Stimulated activated CD8-positive, alpha-beta memory T cell treated with anti-CD3 and anti-CD28 coated beads, Interleukin-4, amount 100 ng/mL, for 48 hours (primary cell): Measurements from ENCODE around the gene MYO18A.
"Not testable (repeated sequence)": the region's sequence is repeated elsewhere in the genome, so short reads cannot be mapped to it uniquely, and the experiment has no call there.

Experiments used
- DNase-seq: peaks from one replicate; pipeline ENCODE4 v3.0.0-alpha.2; 2020

Gene MYO18A

DNA sequence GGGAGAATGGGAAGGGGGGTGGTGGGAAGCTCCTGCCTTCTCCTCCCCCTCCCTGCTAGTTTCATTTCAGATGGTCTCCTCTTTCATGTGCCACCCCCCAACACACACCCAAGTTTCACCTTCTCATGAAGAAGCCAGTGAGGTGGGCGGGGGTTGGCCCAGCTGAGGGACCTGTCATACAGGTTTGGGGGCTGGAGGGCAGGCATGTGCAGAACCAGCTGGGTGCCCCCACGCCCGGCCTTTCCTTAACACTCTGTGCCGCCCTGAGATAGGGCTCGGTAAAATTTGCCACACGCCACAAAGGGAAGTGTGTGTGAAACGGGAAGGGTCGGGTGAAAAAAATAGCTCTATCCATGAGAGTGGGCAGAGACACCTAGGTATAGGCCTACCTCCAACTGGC is 79.9 kb downstream of the MYO18A start:
- DNase-seq, result no peak

DNA sequence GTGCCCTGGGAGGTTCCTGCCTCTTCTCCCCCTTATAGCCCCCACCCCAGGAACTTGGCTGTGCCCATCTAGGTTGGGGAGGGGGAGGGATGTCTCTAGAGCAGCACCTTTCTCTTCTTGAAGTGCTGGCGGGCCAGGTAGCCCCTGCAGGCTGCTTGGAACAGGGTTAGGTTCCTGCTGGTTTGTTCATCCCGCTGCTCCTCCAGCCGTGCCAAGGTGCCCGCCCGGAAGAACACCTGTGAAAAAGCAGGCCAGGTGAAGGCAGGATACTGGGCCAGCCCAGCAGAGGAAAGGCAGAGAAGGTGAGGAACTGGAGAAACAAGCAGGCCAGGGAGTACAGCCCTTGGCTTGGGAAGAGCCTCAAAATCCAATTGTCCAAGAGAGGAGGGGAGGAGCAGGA is 80.7 kb downstream of the MYO18A start:
- no peak for DNase-seq

DNA sequence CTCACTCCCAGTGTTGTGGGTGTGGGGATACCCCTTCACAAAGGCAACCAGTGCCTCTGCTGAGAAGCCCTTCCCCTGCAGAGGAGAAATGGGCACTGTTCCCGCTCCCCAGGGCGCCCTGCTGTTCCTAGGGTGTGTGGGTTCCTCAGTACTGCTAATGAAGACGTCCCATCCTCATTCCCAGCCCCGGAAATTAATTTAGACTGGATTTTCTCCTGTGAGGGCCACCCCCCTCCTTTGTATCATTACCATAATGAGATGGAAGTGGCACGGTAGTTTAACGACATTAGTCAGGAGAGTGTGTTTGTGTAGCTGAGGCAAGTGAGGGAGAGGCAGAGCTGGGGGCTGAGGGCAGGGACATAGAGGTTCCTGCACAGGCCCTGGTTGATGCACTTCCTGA is 84.1 kb downstream of the MYO18A start:
- DNase-seq, result no peak

DNA sequence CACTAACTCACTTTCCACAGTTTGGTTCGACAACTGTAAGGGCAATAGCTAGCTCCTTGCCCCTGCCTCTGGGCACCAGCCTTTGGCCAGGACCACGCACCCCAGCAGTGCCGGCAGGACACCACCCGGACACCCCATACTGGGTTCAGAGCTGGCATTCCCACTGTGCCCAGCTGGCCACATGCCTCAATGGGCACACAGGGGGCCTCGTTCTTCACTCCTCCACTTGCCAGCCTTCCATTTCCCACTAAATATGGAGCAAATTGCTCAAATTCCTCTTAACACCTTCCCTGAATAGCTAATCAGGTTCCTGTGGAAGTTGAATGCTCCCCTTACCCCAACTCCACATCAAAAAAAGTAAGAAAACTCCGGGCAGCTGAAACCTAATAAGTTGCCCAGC is 84.8 kb downstream of the MYO18A start:
- DNase-seq, result no peak

DNA sequence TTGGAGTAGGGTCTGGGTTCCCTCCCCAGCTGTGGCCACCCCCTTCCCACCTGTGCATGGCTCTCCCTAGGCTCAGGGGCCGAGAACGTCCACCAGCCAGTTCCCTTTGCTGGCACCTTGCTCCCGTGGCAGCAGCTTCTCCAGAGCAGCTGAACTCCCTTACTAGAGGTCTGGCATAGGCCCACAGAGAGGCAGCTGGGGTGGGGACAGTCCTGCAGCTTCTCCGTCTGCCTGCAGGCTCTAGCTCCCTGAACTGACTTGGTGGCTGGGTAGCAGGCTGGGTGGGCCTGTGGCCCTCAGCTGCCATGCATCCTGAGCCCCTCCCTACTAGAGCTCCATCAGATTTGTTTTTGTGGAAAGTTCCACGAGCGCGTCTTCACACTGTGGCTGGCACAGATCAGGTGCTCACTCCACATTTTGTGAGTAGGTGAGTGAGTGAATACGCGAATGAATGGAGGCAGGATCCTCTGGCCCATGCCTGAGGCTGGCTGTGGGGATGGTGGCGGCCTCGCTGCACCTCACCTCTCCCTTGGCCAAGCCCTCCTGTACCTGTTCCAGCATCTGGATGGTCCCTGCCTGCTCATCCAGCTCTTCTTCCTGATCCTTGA is 86.0 kb downstream of the MYO18A start:
- DNase-seq, result no peak

DNA sequence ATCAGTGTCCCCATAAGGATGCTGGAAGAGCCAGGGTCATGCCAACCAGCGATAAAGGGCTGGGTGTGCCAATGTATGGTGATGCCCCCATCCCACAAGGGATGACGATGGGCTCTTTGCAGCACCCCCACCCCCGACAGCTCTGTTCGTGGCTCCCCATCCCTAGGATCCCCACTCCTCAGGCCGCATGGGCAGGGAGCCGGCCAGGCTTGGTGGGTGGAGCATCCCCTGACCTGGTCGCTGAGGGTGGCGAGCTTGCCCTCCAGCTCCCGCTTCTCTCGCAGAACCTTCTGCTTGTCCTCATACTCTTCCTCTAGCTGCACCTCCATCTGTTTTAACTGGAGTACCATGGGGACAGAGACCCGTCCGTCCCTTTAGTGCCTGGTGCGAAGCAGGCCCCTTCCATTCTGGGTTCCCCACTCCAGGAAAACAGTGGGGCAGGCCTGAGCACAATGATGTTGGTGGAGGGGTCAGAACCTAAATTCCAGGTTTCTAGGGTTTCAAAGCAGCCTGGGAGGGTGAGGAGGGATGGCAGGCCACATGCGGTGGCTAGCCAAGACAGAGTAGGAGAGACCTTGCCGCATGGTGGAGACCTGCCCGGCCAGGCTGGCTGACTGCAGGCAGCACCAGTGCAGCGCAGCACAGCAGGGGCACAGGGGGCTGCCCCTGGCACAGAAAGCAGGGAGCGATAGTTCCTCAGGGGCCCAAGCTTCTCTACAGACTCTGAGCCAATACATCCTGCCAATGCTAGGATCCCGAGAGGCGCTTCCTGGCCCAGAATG is 86.9 kb downstream of the MYO18A start:
- no peak for DNase-seq

DNA sequence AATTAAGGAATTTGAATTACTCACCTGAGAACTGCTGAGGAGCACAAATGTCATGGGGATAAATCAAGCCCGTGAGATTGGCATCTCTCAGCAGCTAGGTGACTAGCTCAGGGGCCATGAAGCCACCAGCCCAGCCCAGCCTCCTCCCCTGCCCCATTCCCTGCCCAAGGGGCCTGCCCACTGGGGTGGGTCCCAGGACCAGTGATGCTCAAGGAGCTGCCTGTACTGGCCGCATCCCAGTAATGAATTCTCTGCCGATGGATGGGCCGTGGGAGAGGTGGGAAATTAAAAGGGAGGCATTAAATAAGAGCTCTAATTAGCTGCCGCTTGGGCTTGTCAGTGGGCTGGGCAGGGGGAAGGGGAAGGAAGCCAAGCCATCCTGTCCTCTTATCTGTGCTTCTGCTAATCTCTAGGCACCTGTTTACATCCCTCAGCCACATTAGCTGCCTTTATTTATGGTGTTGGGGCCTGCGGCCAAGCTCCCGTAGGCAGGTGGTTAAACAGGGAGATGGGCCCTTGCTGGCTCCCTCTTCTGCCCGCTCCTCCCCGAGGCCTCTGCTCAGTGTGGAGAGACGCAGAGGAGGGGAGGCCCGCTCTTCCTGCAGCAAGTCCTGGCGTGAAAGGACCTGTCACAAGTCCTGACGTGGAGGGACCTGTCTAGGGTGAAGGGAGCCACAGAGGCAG is 88.5 kb downstream of the MYO18A start:
- no peak for DNase-seq

DNA sequence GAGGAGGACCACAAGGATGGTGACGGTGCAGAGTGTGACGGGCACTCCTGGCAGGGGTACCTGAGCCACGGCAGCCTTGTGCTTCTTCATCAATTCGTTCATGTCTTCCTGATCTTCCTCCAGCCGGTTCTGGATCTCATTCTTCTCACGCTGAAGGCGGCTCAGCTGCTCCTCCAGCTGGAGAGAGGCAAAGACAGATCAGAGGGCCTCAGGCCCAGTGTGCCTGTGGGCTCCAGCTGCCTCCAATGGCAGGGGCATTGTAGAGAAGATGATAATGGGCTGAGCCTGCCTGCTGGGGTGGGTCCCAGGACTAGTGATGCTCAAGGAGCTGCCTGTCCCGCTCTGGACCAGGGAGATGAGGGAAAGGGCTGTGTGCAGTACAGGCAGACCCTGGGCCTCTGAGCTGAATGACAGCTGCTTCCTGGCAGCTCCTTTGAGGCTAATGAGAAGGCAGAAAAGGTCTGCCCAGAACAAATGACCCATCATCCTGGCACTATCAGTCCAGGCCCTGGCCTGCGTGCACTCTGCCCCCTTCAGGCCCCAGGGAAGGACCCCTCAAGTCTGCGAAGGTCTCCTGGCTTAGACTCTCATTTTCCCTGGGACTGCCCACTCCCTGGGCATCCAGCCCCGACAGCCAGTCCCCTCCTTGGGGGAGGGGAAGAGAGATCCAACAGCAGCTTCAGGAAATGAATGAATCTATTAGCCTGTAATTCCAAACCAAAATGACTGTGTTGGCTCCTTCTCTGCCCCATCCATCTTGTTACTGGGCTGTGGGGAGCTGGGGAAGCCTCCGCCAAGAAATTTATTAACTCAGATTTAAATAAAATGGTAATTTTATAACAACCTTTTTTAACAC is 89.2 kb downstream of the MYO18A start:
- no peak for DNase-seq

DNA sequence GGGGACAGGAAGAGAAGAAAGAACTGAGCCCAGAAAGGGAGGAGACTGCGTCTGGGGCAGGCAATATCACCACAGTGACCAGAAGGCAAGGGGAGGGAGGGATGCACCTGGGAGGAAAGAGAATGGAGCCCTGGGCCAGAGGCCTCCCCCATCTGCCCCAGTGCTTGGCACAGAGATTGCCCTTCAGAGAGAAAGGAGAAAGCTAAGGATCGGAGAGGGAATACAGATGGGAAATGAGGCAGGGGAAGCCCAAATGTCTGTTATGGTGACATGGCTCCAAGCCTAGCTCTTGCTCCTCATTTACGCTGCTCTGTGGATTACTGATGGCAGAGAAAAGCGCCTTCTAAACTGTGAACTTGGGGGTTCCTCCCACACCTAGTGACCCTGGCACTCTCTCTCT is 90.1 kb downstream of the MYO18A start:
- no peak for DNase-seq

DNA sequence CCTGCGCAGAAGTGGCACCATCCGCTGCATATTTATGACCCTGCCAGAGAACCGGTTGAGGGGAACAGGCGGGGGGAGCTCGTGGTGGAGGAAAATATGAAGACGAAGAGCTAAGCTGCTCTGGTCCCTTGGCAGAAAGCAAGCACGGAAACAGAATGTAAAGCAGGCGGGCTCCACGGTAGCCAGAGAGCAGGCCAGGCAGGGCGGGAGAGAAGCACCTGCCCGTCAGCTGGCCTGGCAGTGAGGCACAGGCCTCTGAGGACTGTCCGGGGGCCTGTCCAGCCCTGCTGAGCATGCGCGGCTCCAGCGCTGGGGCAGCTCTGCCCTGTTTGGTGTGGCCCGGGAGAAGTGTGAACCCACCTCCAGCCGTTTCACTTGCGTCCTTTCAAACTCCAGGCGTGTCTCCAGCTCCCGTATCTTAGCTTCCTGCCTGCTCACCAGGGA is 90.6 kb downstream of the MYO18A start:
- no peak for DNase-seq

DNA sequence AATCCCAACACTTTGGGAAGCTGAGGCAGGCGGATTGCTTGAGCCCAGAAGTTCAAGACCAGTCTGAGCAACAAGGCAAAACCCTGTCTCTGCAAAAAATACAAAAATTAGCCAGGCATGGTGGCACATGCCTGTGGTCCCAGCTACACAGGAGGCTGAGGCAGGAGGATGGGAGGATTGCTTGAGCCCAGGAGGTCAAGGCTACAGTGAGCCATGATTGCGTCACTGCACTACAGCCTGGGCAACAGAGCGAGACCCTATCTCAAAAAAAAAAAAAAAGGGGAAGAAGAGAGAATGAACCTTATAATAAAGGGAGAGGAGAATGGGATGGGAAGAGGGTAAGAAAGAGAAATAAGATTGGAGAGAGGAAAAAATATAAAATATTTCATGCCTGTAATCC is 91.4 kb downstream of the MYO18A start:
- not testable (repeated sequence) for DNase-seq

DNA sequence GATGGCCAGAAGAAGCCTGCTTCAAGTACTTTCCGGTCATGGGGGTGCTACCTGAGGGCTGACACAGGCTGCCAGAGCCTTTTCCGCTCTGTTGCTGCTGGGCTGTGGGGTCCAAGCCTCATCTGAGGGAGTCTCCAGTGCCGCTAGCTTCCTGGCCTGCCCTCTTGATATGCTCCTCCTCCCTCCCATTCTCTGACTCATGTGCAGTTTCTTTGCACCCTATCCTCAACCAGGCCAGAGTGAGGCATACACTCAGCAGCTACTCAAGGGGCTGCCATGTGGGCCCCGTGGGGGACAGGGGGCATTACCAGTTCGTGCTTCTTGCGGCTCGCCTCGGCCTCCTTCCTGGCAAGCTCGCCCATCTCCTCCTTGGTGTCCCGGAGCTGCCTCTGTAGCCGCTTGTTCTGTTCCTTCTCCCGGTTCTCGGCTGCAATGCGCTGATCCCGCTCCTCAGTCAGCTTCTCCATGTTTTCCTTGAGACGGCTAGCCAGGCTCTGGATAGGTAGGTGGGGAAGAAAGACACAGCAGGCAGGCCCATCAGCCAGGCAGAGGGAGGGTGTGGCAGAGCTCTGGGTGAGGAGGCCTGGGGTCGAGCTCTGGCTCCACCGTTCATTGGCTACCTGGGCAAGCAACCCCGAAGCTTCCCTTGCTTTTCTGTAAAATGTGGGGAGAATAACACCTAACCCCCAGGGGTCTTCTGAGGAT is 93.4 kb downstream of the MYO18A start:
- DNase-seq, result no peak

DNA sequence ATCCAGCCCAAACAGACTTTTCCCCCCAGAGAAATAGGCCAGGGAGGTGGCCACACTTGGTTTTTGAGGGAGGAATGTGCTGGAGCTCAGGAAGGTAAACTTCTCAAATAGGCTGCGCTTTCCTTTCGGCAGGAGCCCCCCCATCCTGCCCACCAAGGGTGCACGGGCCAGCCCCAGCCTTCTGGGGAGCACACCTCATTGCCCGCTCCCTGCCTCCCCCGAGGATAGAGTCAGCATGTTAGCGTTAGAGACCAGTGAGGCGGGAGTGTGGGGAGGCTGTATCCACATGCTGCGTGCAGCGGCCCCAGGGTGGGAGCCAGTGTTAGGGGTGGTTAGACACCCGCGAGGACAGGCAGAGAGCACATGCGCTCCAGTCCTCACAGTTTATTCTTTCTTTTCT is 95.0 kb downstream of the MYO18A start:
- no peak for DNase-seq

DNA sequence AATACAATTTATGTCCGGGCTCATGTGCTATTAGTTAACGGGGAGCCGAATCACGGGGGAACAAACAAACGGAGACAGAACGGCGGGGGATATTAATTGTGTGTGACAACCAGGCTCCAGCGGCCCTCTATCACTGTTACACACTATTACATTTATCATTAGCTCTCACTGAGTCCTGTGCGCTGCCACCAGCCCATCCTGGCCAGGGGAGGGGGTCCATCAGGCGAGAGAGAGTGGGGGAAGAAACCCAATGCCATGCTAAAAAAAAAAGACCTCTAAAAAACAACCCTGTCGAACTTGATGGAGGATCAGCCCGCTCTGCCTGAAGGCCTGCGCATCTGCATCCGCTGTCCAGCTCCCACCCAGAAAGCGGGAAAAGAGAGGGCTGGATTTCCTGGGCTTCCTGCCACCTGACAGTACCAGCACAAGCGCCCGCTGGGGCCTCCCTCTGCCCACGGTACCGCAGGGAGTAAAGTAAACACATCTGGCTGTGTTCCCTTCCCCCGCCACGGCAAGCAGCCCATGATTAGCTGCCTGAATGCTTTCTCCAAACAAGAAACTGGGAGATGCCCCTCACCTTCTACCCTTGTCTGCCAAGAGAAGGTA is 95.6 kb downstream of the MYO18A start:
- DNase-seq, result no peak

DNA sequence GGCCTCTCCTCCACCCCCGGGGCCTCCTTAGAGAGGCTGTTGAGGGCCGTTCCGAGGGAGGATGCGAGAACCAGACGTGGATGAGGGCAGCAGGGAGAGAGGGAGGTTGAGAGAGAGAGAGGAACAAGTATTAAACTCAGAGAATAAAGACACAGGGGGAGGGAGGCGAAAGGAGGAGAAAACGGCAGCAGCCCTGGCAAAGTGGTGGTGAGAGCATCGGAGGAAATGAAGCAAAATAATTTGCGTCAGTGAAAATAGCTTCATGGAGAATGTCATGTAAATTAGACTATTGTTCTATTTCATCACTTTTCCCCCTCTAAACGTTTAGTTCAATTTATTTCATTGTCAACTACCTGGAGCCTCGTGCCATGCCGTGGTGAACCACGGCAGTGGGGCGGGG is 99.2 kb downstream of the MYO18A start:
- DNase-seq, result no peak

DNA sequence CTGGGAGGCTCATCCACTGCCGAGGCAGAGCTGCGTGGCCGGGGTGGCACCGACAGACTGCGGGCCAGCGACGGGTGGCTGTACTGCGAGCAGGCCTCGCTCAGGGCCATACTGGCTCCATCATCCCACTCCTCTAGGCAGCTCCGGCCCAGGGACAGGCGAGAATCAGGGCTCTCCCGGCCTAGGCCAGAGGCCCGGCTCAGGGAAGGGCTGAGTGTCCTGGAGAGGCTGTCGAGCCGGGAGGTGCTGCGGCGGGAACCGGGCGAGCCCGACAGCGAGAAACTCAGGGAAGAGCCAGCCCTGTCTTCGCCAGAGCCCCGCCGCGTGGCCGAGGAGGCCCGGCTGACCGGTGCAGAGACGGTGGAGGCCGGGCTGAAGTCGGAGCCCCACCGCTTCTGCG is 99.9 kb downstream of the MYO18A start:
- DNase-seq, result no peak

DNA sequence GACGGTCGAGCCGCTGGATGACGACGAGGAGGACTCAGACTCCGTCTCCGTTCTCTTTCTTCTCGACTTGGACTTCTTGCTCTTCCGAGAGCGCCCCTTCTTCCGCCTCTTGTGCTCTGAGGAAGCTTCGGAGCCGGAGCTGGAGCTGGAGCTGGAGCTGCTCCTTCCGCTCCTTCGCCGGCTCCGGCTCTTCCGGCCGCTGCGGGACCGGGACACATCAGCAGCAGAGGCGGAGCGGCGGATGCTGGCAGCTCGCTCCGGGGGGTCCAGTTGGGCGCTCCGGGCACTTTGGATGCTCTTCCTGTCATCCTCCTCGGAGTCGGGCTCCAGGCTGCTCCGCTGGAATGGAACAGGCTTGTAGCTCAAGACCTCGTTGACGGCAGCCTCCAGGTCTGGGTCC is 100.3 kb downstream of the MYO18A start:
- no peak for DNase-seq

DNA sequence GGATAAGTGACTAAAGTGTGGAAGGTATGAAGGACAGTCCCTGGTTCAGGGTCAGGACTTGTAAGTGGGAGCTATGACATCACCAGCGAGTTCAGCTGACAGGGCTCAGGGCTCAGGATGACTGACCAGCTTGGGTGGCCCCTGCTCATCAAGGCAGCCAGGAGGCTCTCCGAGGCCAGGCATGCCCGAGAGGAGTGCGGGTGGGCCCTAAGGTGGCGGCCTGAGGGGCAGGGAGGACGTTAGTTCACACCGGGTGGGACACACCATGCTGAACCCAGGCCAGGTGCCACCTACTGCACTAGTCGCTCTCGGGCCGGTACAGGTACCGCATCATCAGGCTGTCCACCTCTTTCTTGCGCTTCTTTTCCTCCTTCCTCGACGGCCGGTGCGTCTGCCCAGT is 100.8 kb downstream of the MYO18A start:
- DNase-seq, result no peak

DNA sequence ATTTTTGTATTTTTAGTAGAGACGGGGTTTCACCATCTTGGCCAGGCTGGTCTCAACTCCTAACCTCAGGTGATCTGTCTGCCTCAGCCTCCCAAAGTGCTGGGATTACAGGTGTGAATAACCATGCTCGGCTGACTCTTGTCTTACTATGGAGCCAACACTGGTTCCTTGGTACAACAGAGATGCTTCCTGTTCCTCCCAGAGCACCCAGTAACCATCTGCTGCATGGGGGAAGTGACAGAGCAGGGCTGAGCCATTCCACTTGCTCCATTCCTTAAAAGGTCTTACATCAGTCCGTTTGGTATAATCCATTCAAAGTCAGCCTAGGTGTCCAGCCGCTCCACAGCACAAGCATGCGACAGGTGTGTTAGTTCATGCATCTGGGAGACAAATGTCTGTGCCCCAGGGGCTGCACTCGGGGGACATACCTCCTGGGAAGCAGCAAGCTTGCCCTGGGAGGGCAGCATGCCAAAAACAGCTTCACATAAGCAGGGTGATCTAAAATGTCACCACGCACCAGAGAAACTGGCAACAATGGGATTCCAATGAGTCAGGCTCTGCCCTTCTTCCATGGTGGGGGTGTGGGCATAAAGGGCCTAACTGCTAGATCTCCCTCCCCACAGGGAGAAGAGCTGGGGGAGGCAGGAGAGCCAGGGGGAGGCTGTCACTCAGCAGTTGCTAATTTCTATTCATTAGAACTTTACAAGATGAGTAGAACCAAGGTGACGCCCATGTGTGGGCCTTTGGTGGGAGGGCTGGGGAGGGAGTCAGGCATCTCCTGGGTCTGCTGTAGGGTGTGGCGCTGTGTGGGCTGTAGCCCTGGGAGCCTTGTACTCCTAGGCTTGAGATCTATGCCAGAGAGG is 101.8 kb downstream of the MYO18A start:
- DNase-seq, result no peak

DNA sequence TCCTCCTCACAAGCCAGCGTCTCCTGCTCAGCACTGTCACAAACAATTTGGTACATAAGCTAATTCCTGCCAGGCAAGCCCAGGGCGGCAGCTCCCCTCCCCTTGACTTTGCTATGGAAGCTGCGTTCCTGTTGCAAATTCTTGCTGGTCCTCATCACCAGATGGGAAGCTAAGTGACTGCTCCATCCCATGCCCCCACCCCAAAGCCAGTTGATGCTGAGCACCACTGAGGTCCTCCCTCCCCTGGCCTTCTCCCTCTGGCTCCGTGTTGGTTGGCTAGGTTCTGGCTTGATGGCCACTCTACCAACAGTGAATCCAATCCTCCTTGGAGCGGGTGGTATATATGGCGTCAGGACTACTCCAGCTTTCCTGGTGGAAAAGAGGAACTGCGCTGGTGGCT is 102.9 kb downstream of the MYO18A start:
- DNase-seq, result no peak

DNA sequence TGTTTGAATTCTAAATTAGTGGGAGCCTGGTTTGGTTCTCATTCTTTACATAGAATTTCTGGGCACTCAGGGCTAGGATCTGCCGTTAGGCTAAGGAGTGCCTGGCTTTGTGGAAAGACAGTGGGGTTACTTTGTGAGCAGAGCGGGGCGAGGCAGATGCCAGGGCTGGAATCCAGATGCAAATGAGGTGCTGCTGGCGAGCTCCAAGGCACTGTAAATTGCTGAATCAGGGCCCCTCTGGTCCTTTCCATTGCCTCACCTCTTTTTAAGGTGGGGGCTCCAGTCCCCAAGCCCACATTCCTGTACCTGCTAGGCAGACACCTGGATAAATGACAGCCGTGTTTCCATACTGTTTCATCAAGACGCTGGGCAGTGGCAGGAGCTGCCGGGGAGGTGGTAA is 103.5 kb downstream of the MYO18A start:
- no peak for DNase-seq
